H9 (cell line): ENCODE measurements around the gene SAXO1. TPM values are rescaled to one million over a fixed set of nuclear protein-coding genes. Genes with fewer than 3 reads are reported as not detected.

Experiments used
- DNase-seq: peaks from one replicate; pipeline ENCODE4 v3.0.0-alpha.2; 2017
- H2AFZ ChIP-seq: one replicate; pipeline ENCODE4 v1.6.1; 2013; ENCODE audit warnings: mild to moderate bottlenecking, low read length, control low read depth, moderate library complexity
- H2AK5ac ChIP-seq: 2 replicates; pipeline ENCODE4 v1.6.1; 2013; ENCODE audit warnings: low read length, control low read depth, mixed read lengths; ENCODE audit not compliant: insufficient read length
- H2BK120ac ChIP-seq: one replicate; pipeline ENCODE4 v1.6.1; 2013; ENCODE audit warnings: low read depth, mild to moderate bottlenecking, low read length, control low read depth, inconsistent platforms; ENCODE audit not compliant: poor library complexity, severe bottlenecking
- H2BK12ac ChIP-seq: 2 replicates; pipeline ENCODE4 v1.6.1; 2013; ENCODE audit warnings: low read length, control low read depth, mixed read lengths, low read depth; ENCODE audit not compliant: insufficient read length
- H2BK15ac ChIP-seq: 2 replicates; pipeline ENCODE4 v1.6.1; 2013; ENCODE audit warnings: low read depth, low read length, control low read depth
- H2BK20ac ChIP-seq: one replicate; pipeline ENCODE4 v1.6.1; 2013; ENCODE audit warnings: low read depth, mild to moderate bottlenecking, low read length, control low read depth, inconsistent platforms; ENCODE audit not compliant: poor library complexity, severe bottlenecking
- H2BK5ac ChIP-seq: 2 replicates; pipeline ENCODE4 v1.6.1; 2013; ENCODE audit warnings: low read length, control low read depth, mixed read lengths; ENCODE audit not compliant: insufficient read length
- H3K14ac ChIP-seq: 2 replicates; pipeline ENCODE4 v1.6.1; 2013; ENCODE audit warnings: low read length, control low read depth; ENCODE audit not compliant: insufficient read depth
- H3K18ac ChIP-seq: 2 replicates; pipeline ENCODE4 v1.6.1; 2013; ENCODE audit warnings: low read depth, mild to moderate bottlenecking, mixed read lengths, low read length, control low read depth; ENCODE audit not compliant: insufficient read length
- H3K23ac ChIP-seq: 2 replicates; pipeline ENCODE4 v1.6.1; 2013; ENCODE audit warnings: low read length, control low read depth, mixed read lengths, low read depth; ENCODE audit not compliant: insufficient read length
- H3K23me2 ChIP-seq: 2 replicates; pipeline ENCODE4 v1.6.1; 2013; ENCODE audit warnings: low read depth, mild to moderate bottlenecking, mixed read lengths, low read length, control low read depth; ENCODE audit not compliant: insufficient read length, poor library complexity, severe bottlenecking
- H3K27ac ChIP-seq: 2 replicates; pipeline ENCODE4 v1.5.1; 2013; ENCODE audit warnings: low read length, control low read depth, mixed read lengths, low read depth; ENCODE audit not compliant: insufficient read length
- H3K27me3 ChIP-seq: 2 replicates; pipeline ENCODE4 v1.6.1; 2013; ENCODE audit warnings: low read length, control low read depth, inconsistent platforms; ENCODE audit not compliant: insufficient read depth
- H3K4ac ChIP-seq: 2 replicates; pipeline ENCODE4 v1.6.1; 2013; ENCODE audit warnings: low read depth, mild to moderate bottlenecking, control low read depth, inconsistent platforms, low read length, moderate library complexity
- H3K4me1 ChIP-seq: 2 replicates; pipeline ENCODE4 v1.6.1; 2013; ENCODE audit warnings: low read length, control low read depth, inconsistent platforms; ENCODE audit not compliant: insufficient read depth
- H3K4me2 ChIP-seq: 2 replicates; pipeline ENCODE4 v1.6.1; 2013; ENCODE audit warnings: low read length, control low read depth, mixed read lengths; ENCODE audit not compliant: insufficient read length, insufficient read depth
- H3K56ac ChIP-seq: 2 replicates; pipeline ENCODE4 v1.6.1; 2013; ENCODE audit warnings: low read depth, mild to moderate bottlenecking, mixed read lengths, low read length, control low read depth; ENCODE audit not compliant: insufficient read length
- H3K79me1 ChIP-seq: 2 replicates; pipeline ENCODE4 v1.6.1; 2013; ENCODE audit warnings: low read depth, mild to moderate bottlenecking, moderate library complexity, low read length, control low read depth, inconsistent platforms; ENCODE audit not compliant: insufficient read depth, poor library complexity, severe bottlenecking
- H3K79me2 ChIP-seq: 2 replicates; pipeline ENCODE4 v1.6.1; 2013; ENCODE audit warnings: low read length, control low read depth, inconsistent platforms; ENCODE audit not compliant: insufficient read depth
- H3K9ac ChIP-seq: 2 replicates; pipeline ENCODE4 v1.6.1; 2013; ENCODE audit warnings: low read length, control low read depth, mixed read lengths; ENCODE audit not compliant: insufficient read length; ENCODE audit errors: extremely low read depth
- H3K9me3 ChIP-seq: one replicate; pipeline ENCODE4 v1.6.1; 2013; ENCODE audit warnings: low read depth, low read length, inconsistent platforms; ENCODE audit not compliant: control insufficient read depth
- H3T11ph ChIP-seq: one replicate; pipeline ENCODE4 v1.6.1; 2013; ENCODE audit warnings: mild to moderate bottlenecking, low read length, control low read depth, inconsistent platforms
- H4K20me1 ChIP-seq: one replicate; pipeline ENCODE4 v1.6.1; 2013; ENCODE audit not compliant: control insufficient read depth, insufficient read length, insufficient read depth
- H4K5ac ChIP-seq: 2 replicates; pipeline ENCODE4 v1.6.1; 2013; ENCODE audit warnings: low read depth, mild to moderate bottlenecking, mixed read lengths, low read length, control low read depth; ENCODE audit not compliant: insufficient read length
- H4K8ac ChIP-seq: replicated peaks from 2 replicates; pipeline ENCODE4 v1.6.1; 2013; ENCODE audit warnings: low read length, control low read depth, mixed read lengths, low read depth; ENCODE audit not compliant: insufficient read length
- H4K91ac ChIP-seq: 2 replicates; pipeline ENCODE4 v1.6.1; 2013; ENCODE audit warnings: low read depth, mild to moderate bottlenecking, moderate library complexity, mixed read lengths, low read length, control low read depth; ENCODE audit not compliant: insufficient read length
- H3K27ac Mint-ChIP-seq, 3 experiments: 2 replicates in 2 of 3; 3 replicates in 1 of 3; pipeline ENCODE4 v1.8.0; 2020 to 2021; ENCODE audit warnings: mixed read lengths in 3 of 3, mild to moderate bottlenecking in 1 of 3, moderate library complexity in 1 of 3
- H3K27me3 Mint-ChIP-seq: 2 replicates; pipeline ENCODE4 v1.8.0; 2021; ENCODE audit warnings: low read depth, mild to moderate bottlenecking, moderate library complexity, mixed read lengths
- H3K36me3 Mint-ChIP-seq, 3 experiments: 2 replicates in 2 of 3; 3 replicates in 1 of 3; pipeline ENCODE4 v1.8.0; 2020 to 2021; ENCODE audit warnings: low read depth in 3 of 3, mixed read lengths in 3 of 3; ENCODE audit not compliant: insufficient read depth in 1 of 3
- H3K4me1 Mint-ChIP-seq, 2 experiments: 2 replicates each; pipeline ENCODE4 v1.8.0; 2020; ENCODE audit warnings: mixed read lengths in 2 of 2
- H3K4me3 Mint-ChIP-seq, 2 experiments: 2 replicates in 1 of 2; 3 replicates in 1 of 2; pipeline ENCODE4 v1.8.0; 2020 to 2021; ENCODE audit warnings: mild to moderate bottlenecking in 2 of 2, mixed read lengths in 2 of 2, moderate library complexity in 1 of 2
- H3K9me3 Mint-ChIP-seq, 2 experiments: 2 replicates in 1 of 2; 3 replicates in 1 of 2; pipeline ENCODE4 v1.8.0; 2020; ENCODE audit warnings: mild to moderate bottlenecking in 2 of 2, mixed read lengths in 2 of 2, moderate library complexity in 1 of 2
- CTCF ChIP-seq: fragments of 200-600 bp; sonication (generic); conservative IDR thresholded peaks from 3 replicates; pipeline ENCODE4 v1.8.0; 2021; ENCODE audit warnings: antibody characterized with exemption, mild to moderate bottlenecking
- WGBS: extraction: QIAGEN DNeasy Blood & Tissue Kit; methylation state at CpG from one replicate; pipeline ENCODE4 v1.1.7; 2013; ENCODE audit warnings: missing lambda C conversion rate, low lambda C conversion rate, mixed read lengths; ENCODE audit not compliant: insufficient read length; ENCODE audit errors: extremely low coverage; 5-methylcytosine and 5-hydroxymethylcytosine counted together
- total RNA-seq: library from RNA; stranded (reverse); gene quantifications from 2 replicates; pipeline ENCODE4 v1.2.1, GENCODE V29; 2021

SAXO1 gene
- total RNA-seq, 1 experiment from 2014 or later = 0.09 TPM

- Histone ChIP-seq H3K4me1 (no peaks in the 10 kb centered on the region), H3K23me2 (no peaks in the 10 kb centered on the region), H3K9me3 (no peaks in the 10 kb centered on the region), H3K4ac (no peak overlapping the region), H2BK5ac (no peak overlapping the region), H3K27me3 (no peaks in the 10 kb centered on the region), H4K8ac (no peak overlapping the region), H3T11ph (no peak overlapping the region), H3K79me2 (no peaks in the 10 kb centered on the region), H2BK120ac (no peak overlapping the region), H4K91ac (no peak overlapping the region), H2AFZ (no peak overlapping the region), H3K27ac (no peak overlapping the region), H3K56ac (no peak overlapping the region), H3K4me2 (no peak overlapping the region), H3K23ac (no peak overlapping the region), H2AK5ac (no peak overlapping the region), H4K20me1 (no peaks in the 10 kb centered on the region), H3K18ac (no peak overlapping the region), H3K9ac (no peak overlapping the region), H2BK15ac (no peak overlapping the region), H3K14ac (no peak overlapping the region), H2BK12ac (no peak overlapping the region), H4K5ac (no peak overlapping the region), H2BK20ac (no peak overlapping the region), H3K79me1 (no peaks in the 10 kb centered on the region)
- Mint-ChIP-seq H3K9me3 (no peaks in the 10 kb centered on the region), H3K27ac (peak overlapping the region in 1 of 3 experiments; percentile 12; a peak in 1 of 7 replicates), H3K4me1 (peaks cover 0 to 2% of the 10 kb centered on the region in 2 experiments; a peak in 1 of 4 replicates), H3K4me3 (no peak overlapping the region), H3K36me3 (no peaks in the 10 kb centered on the region), H3K27me3 (no peaks in the 10 kb centered on the region)
- no CpG with 5 or more reads among the region's 8 CpGs for WGBS
- no peak for TF ChIP-seq CTCF
- DNase-seq = no peak
These were observed 91.8 kb downstream of the SAXO1 start for GRCh38 chr9:18941060-18941740.
